Measurements from ENCODE around the gene HNRNPAB.

Gene HNRNPAB

GRCh38 chr5:178198706-178199105 lies 5.6 kb upstream of the HNRNPAB start:
- no peaks in the 10 kb centered on the region for H3K36me3 ChIP-seq (replicated peaks; ENCODE audit: insufficient read depth, low read length)
- H3K4me1 ChIP-seq (ENCODE audit: low read length), result no peaks in the 10 kb centered on the region
- TF ChIP-seq EZH2 (optimal IDR thresholded peaks at IDR 0.05; ENCODE audit: low read depth, low read length) (no peak), EZH2phosphoT487 (IDR thresholded peaks at IDR 0.05; ENCODE audit: low read length) (no peak), CTCF (IDR thresholded peaks at IDR 0.05; ENCODE audit: low read length) (no peak)
- H3K79me2 ChIP-seq (ENCODE audit: low read length), result no peaks in the 10 kb centered on the region; the same call in 1 of the 2 replicates
- no peaks in the 10 kb centered on the region for H4K20me1 ChIP-seq (ENCODE audit: insufficient read depth, low read length)
- no peak for DNase-seq
- peaks cover 14% of the 10 kb centered on the region for H3K27me3 ChIP-seq (replicated peaks; ENCODE audit: insufficient read depth, low read length)
- no peak overlapping the region for H3K4me2 ChIP-seq (ENCODE audit: low read depth, low read length)
- no peaks in the 10 kb centered on the region for H3F3A ChIP-seq (ENCODE audit: insufficient read depth, low read length)
- H3K27ac ChIP-seq (ENCODE audit: low read length), result no peak overlapping the region
- no peak overlapping the region for H2AFZ ChIP-seq (ENCODE audit: low read length)
- H3K9me3 ChIP-seq (replicated peaks; ENCODE audit: insufficient read depth, low read length), result no peaks in the 10 kb centered on the region
- no peak overlapping the region for H3K4me3 ChIP-seq (ENCODE audit: low read length)
- H3K9ac ChIP-seq (ENCODE audit: low read length), result no peak overlapping the region
- no peaks in the 10 kb centered on the region for H3K9me2 ChIP-seq (replicated peaks; ENCODE audit: insufficient read depth, low read length)

- TF ChIP-seq EZH2phosphoT487 (IDR thresholded peaks at IDR 0.05; ENCODE audit: low read length) (no peak), EZH2 (optimal IDR thresholded peaks at IDR 0.05; ENCODE audit: low read depth, low read length) (no peak)
- Histone ChIP-seq H3K9ac (ENCODE audit: low read length) (no peak overlapping the region), H3K4me1 (ENCODE audit: low read length) (no peaks in the 10 kb centered on the region), H3F3A (ENCODE audit: insufficient read depth, low read length) (no peaks in the 10 kb centered on the region), H3K4me3 (ENCODE audit: low read length) (no peak overlapping the region), H3K27ac (ENCODE audit: low read length) (no peak overlapping the region), H3K36me3 (replicated peaks; ENCODE audit: insufficient read depth, low read length) (no peaks in the 10 kb centered on the region), H3K27me3 (replicated peaks; ENCODE audit: insufficient read depth, low read length) (peaks cover 3% of the 10 kb centered on the region), H3K4me2 (ENCODE audit: low read depth, low read length) (no peak overlapping the region), H4K20me1 (ENCODE audit: insufficient read depth, low read length) (no peaks in the 10 kb centered on the region), H3K79me2 (ENCODE audit: low read length) (peaks cover 9% of the 10 kb centered on the region), H3K9me2 (replicated peaks; ENCODE audit: insufficient read depth, low read length) (no peaks in the 10 kb centered on the region), H2AFZ (ENCODE audit: low read length) (no peak overlapping the region), H3K9me3 (replicated peaks; ENCODE audit: insufficient read depth, low read length) (no peaks in the 10 kb centered on the region)
- DNase-seq, result no peak
Observed at GRCh38 chr5:178199581-178200434, 4.5 kb upstream of the HNRNPAB start.

GRCh38 chr5:178201221-178201926 lies 3.0 kb upstream of the HNRNPAB start:
- Histone ChIP-seq H3K27me3 (replicated peaks; ENCODE audit: insufficient read depth, low read length) (no peaks in the 10 kb centered on the region), H3K79me2 (ENCODE audit: low read length) (peaks cover 23% of the 10 kb centered on the region), H3K9ac (ENCODE audit: low read length) (no peak overlapping the region), H3F3A (ENCODE audit: insufficient read depth, low read length) (peaks cover 10% of the 10 kb centered on the region), H3K9me2 (replicated peaks; ENCODE audit: insufficient read depth, low read length) (no peaks in the 10 kb centered on the region), H3K4me2 (ENCODE audit: low read depth, low read length) (no peak overlapping the region), H3K4me3 (ENCODE audit: low read length) (no peak overlapping the region), H3K4me1 (ENCODE audit: low read length) (peaks cover 7% of the 10 kb centered on the region), H3K9me3 (replicated peaks; ENCODE audit: insufficient read depth, low read length) (no peaks in the 10 kb centered on the region), H2AFZ (ENCODE audit: low read length) (no peak overlapping the region), H3K36me3 (replicated peaks; ENCODE audit: insufficient read depth, low read length) (peaks cover 8% of the 10 kb centered on the region; the same call in 1 of the 2 replicates), H4K20me1 (ENCODE audit: insufficient read depth, low read length) (peaks cover 11% of the 10 kb centered on the region), H3K27ac (ENCODE audit: low read length) (no peak overlapping the region)
- TF ChIP-seq CTCF (IDR thresholded peaks at IDR 0.05; ENCODE audit: low read length) (no peak), EZH2 (optimal IDR thresholded peaks at IDR 0.05; ENCODE audit: low read depth, low read length) (no peak), EZH2phosphoT487 (IDR thresholded peaks at IDR 0.05; ENCODE audit: low read length) (no peak)
- DNase-seq, result no peak
